ENCODE data around the gene RPS10. TPM values are rescaled to one million over a fixed set of nuclear protein-coding genes. Genes with fewer than 3 reads are reported as not detected.

RPS10 gene
- total RNA-seq, 1 experiment from 2014 or later = 1,363 TPM

Other genes starting within 250 kb of the RPS10 start
- gene HMGA1, start 189.2 kb downstream of the RPS10 start, total RNA-seq (2021; ENCODE audit: unreplicated experiment) = 444 TPM
- 35.6 TPM for gene SMIM29, start 177.1 kb downstream of the RPS10 start, total RNA-seq (2021; ENCODE audit: unreplicated experiment)
- 25.9 TPM for gene NUDT3, start 33.4 kb downstream of the RPS10 start, total RNA-seq (2021; ENCODE audit: unreplicated experiment)
- 0.18 TPM for gene PACSIN1, start 40.0 kb upstream of the RPS10 start, total RNA-seq (2021; ENCODE audit: unreplicated experiment)
- gene SPDEF, start 130.3 kb upstream of the RPS10 start, total RNA-seq (2021; ENCODE audit: unreplicated experiment) = 1.6 TPM

Data from Panc1 (cell line).